Thoracic aorta (tissue), 2 donors: ENCODE measurements around the gene TARDBP. TPM values are rescaled to one million over a fixed set of nuclear protein-coding genes. Genes with fewer than 3 reads are reported as not detected.

Experiments used
- ATAC-seq: fragments of 150-250 bp; one replicate; pipeline ENCODE4 v1.8.0; 2017; ENCODE audit warnings: low read depth; ENCODE audit not compliant: insufficient number of reproducible peaks, low FRiP score
- DNase-seq: peaks from one replicate; pipeline ENCODE4 v3.0.0-alpha.2; 2020; ENCODE audit warnings: low spot score
- H3K27ac ChIP-seq, 2 donors: fragments of 200-600 bp; sonication (generic); 1 replicate in 1 of 2; 2 replicates in 1 of 2; pipeline ENCODE4 v1.5.1; 2016; ENCODE audit warnings: mild to moderate bottlenecking in 2 of 2, moderate library complexity in 2 of 2
- H3K27me3 ChIP-seq: fragments of 200-600 bp; sonication (generic); replicated peaks from 2 replicates; pipeline ENCODE4 v1.6.0; 2016; ENCODE audit warnings: mild to moderate bottlenecking; ENCODE audit not compliant: insufficient read depth
- H3K36me3 ChIP-seq: fragments of 200-600 bp; sonication (generic); one replicate; pipeline ENCODE4 v1.5.1; 2016
- H3K4me1 ChIP-seq, 2 donors: fragments of 200-600 bp; sonication (generic); 1 replicate in 1 of 2; 2 replicates in 1 of 2; pipeline versions ENCODE4 v1.5.1 to v1.6.0; 2016; ENCODE audit warnings: low read depth in 2 of 2, mild to moderate bottlenecking in 1 of 2; ENCODE audit not compliant: control insufficient read depth in 1 of 2
- H3K4me3 ChIP-seq: fragments of 200-600 bp; sonication (generic); 2 replicates; pipeline ENCODE4 v1.5.1; 2016; ENCODE audit warnings: mild to moderate bottlenecking
- H3K9me3 ChIP-seq: fragments of 200-600 bp; sonication (generic); 2 replicates; pipeline ENCODE4 v1.5.1; 2016
- CTCF ChIP-seq: fragments of 200-600 bp; sonication (generic); IDR thresholded peaks from one replicate; pipeline ENCODE4 v1.5.1; 2019; ENCODE audit warnings: antibody characterized with exemption
- total RNA-seq, 2 donors: library from RNA; depleted of rRNA; stranded (reverse); fragments of >200 nt; gene quantifications; one replicate each; pipeline versions ENCODE4 v1.1.0 to v1.2.3, GENCODE V29; 2016

TARDBP gene
- total RNA-seq, 2 donors from 2014 or later = 57.3 to 229 TPM

DNA sequence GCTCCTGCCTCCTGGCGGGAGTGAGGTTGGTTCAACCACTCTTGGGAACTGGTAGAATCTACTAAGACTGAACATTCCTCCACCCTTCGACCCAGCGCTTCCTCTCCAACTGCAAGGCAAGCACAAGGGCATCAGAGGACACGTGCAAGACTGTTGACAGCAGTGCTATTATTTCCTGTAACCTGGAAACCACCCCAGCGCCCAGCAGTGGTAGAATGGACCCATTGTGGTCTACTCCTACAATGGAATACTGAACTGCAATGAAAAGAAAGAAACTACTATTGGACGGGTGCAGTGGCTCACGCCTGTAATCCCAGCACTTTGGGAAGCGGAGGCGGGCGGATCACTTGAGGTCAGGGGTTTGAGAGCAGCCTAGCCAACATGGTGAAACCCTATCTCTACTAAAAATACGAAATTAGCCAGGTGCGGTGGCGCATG, 33.0 kb upstream of the TARDBP start:
- H3K9me3 ChIP-seq = no peaks in the 10 kb centered on the region
- no peaks in the 10 kb centered on the region for H3K27me3 ChIP-seq
- H3K36me3 ChIP-seq = no peaks in the 10 kb centered on the region
- TF ChIP-seq CTCF = no peak
- ATAC-seq (peak; percentile 40), DNase-seq (peak; percentile 16)
- peaks cover 11 to 35% of the 10 kb centered on the region in 2 donors for H3K4me1 ChIP-seq
- H3K27ac ChIP-seq = peak overlapping the region; percentile 53 to 61
- peak overlapping the region; percentile 67 for H3K4me3 ChIP-seq

GRCh38 chr1:10980094-10980577, 32.3 kb upstream of the TARDBP start:
- no peaks in the 10 kb centered on the region for H3K27me3 ChIP-seq
- H3K4me3 ChIP-seq = peak overlapping the region; percentile 67
- H3K36me3 ChIP-seq = no peaks in the 10 kb centered on the region
- ATAC-seq (peak; percentile 38), DNase-seq (peak; percentile 34)
- TF ChIP-seq CTCF = peak; percentile 27
- H3K27ac ChIP-seq = peak overlapping the region; percentile 53 to 61
- H3K9me3 ChIP-seq = no peaks in the 10 kb centered on the region
- peaks cover 11 to 35% of the 10 kb centered on the region in 2 donors for H3K4me1 ChIP-seq

DNA sequence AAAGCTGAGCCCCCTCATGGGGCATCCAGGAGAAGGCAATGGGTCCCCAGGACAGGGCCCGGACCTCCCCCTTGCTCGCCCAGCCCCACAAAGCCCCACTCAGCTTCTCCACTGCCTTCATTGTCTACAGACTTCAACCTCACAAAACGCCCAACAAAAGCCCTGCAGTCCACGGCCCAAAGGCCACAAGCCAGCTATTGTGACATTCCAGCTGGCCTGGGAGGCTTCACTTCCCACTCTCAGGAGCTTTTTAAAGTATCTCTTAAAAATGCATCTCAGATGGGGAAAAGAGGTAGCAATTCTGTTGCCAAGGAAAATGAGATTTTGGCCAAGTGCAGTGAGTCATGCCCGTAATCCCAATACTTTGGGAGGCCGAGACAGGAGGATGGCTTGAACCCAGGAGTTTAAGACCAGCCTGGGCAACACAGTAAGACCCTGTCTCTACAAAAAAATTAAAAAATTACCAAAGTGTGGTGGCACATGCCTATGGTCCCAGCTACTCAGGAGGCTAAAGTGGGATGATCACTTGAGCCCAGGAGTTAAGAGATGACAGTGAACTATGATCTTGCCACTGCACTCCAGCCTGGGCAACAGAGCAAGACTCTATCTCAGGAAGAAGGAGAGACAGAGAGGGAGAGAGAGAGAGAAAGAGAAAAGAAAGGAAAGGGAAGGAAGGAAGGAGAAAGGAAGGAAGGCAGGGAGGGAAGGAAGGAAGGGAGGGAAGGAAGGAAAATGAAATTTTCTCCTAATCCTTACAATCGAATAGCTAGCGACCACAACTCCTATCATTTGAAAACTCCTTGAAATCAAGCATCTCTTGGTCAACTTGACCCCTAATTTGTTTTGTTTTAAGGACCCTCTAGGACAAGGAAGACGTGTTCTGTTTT, 31.4 kb upstream of the TARDBP start:
- Histone ChIP-seq H3K36me3 (no peaks in the 10 kb centered on the region), H3K27me3 (no peaks in the 10 kb centered on the region), H3K4me1 (peaks cover 11 to 28% of the 10 kb centered on the region in 2 donors), H3K9me3 (no peaks in the 10 kb centered on the region), H3K4me3 (peak overlapping the region; percentile 67), H3K27ac (peak overlapping the region; percentile 52 to 61)
- TF ChIP-seq CTCF = no peak
- DNase-seq (no peak), ATAC-seq (no peak)

- Histone ChIP-seq H3K4me3 (no peak overlapping the region), H3K9me3 (no peaks in the 10 kb centered on the region), H3K27ac (no peak overlapping the region), H3K4me1 (no peaks in the 10 kb centered on the region), H3K36me3 (no peaks in the 10 kb centered on the region), H3K27me3 (no peaks in the 10 kb centered on the region)
- no peak for TF ChIP-seq CTCF
- DNase-seq (no peak), ATAC-seq (no peak)
Observed at GRCh38 chr1:10986525-10986890, 25.9 kb upstream of the TARDBP start.

- H3K9me3 ChIP-seq = no peaks in the 10 kb centered on the region
- H3K27me3 ChIP-seq = no peaks in the 10 kb centered on the region
- H3K36me3 ChIP-seq = no peaks in the 10 kb centered on the region
- no peak overlapping the region for H3K4me3 ChIP-seq
- DNase-seq (no peak), ATAC-seq (no peak)
- no peaks in the 10 kb centered on the region for H3K4me1 ChIP-seq
- TF ChIP-seq CTCF = no peak
- no peak overlapping the region for H3K27ac ChIP-seq
Observed at GRCh38 chr1:10987840-10988417, 24.5 kb upstream of the TARDBP start.
